GM18502 (cell line): Measurements from ENCODE around the gene MT1A.
"Not testable (repeated sequence)": the region's sequence is repeated elsewhere in the genome, so short reads cannot be mapped to it uniquely, and the experiment has no call there.

Source experiments
- ATAC-seq: cut with Tn5 transposase; IDR thresholded peaks from one replicate; pipeline ENCODE4 v1.9.1; 2021; ENCODE audit warnings: mild to moderate bottlenecking; ENCODE audit not compliant: unreplicated experiment, poor library complexity

MT1A gene

GRCh38 chr16:56610017-56610608 is 28.4 kb upstream of the MT1A start:
- no peak for ATAC-seq

DNA sequence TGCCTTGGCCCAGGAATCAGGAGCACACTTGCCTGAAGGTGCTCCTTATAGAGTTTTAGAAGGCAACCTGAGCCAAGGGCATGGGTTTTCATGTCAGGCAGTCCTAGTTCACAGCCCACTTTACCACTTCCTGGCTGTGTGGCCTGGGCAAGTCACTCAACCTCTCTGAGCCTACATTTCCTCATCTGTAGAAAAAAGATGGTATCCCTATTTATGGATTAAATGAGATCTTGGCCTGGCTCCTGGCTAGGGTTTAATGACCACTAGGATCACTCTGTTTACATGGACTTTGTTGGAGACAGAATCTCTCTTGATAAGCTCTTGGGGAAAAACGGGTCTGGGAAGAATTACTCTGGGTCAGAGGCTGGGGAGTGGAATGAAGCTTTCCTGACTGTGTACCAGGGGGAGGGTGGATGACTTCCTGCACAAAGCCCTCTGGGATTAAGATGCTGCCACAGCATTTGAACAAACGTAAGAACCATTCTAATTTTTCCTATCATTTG is 27.8 kb upstream of the MT1A start:
- no peak for ATAC-seq

DNA sequence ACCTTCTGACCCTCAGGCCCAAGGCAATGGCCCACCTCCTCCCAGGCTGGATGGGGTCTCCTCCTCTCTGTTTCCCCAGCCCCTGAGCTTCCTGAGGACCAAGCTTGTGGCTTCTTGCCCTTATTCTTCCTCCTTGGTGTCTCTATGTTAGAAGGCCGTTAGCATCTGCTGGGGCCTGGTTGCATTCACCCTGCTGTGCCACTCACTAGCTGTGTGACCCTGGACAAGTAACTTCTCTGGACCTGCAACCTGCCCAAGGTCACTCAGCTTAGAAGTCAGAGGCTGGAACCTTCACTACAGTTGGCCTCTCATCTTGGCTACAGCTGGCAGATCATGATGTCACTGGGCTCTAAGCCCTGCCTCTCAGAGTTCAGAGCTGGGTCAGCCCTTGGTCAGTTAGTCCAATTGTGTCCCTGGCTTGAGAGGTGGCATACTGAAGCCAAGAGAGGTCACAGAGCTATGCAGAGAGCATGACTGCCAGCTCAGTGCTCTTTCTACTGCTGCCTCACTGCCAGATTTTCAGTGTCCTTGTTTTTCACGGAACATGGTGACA is 27.1 kb upstream of the MT1A start:
- no peak for ATAC-seq

GRCh38 chr16:56613706-56614105 is 24.8 kb upstream of the MT1A start:
- ATAC-seq: no peak

GRCh38 chr16:56614549-56614991 is 23.9 kb upstream of the MT1A start:
- no peak for ATAC-seq

GRCh38 chr16:56615353-56615752 is 23.1 kb upstream of the MT1A start:
- no peak for ATAC-seq

GRCh38 chr16:56616608-56617211 is 21.8 kb upstream of the MT1A start:
- no peak for ATAC-seq

GRCh38 chr16:56617212-56618085 is 21.0 kb upstream of the MT1A start:
- ATAC-seq: no peak

DNA sequence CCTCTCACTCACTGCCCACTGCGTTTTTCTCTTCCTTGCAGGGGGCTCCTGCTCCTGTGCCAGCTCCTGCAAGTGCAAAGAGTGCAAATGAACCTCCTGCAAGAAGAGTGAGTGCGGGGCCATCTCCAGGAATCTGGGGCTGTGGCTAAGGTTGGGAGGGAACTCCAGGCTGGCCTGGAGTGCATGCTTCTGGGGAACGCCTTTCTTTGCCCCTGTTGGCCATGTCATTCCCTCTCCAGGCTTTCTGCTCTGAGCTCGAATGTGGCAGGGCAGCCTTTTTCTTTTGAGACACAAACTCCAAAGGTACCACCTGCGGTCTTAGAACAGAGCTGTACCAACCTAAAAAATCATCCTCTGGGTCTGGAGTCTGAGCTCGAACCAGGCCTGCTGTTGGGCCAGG is 20.3 kb upstream of the MT1A start:
- no peak for ATAC-seq

- ATAC-seq: no peak
Observed at GRCh38 chr16:56620339-56620897, 18.0 kb upstream of the MT1A start.

GRCh38 chr16:56621665-56622445 is 16.6 kb upstream of the MT1A start:
- ATAC-seq: not testable (repeated sequence)

DNA sequence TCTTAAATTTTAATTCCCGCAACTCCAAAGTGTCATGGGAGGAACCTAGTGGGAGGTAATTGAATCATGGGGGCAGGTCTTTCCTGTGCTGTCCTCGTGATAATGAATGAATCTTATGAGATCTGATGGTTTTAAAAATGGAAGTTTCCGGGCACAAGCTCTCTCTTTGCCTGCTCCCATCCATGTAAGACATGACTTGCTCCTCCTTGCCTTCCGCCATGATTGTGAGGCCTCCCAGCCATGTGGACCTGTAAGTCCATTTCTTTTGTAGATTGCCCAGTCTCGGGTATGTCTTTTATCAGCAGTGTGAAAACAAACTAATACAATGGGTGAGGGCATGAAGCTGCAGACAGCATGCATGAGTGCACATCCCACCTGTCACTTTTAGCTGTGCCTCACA is 15.3 kb upstream of the MT1A start:
- ATAC-seq: not testable (repeated sequence)

DNA sequence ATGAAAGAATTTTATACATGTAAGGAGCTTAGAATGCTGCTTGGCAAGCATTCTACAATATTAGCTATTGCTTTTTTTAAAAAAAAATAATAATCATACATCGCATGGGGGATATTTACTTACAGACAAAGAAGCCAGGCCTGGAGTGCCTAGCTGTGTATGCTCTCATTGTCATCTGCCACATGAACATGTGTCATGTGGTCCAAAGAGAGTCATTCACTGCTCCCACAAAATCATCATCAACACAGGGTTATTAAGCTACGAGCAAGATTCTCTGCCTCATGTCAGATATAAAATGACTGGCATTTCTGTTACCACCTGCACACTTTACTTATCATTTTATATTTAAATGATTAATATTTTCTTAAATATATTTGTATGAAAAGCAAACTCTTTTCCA is 14.8 kb upstream of the MT1A start:
- ATAC-seq: no peak

DNA sequence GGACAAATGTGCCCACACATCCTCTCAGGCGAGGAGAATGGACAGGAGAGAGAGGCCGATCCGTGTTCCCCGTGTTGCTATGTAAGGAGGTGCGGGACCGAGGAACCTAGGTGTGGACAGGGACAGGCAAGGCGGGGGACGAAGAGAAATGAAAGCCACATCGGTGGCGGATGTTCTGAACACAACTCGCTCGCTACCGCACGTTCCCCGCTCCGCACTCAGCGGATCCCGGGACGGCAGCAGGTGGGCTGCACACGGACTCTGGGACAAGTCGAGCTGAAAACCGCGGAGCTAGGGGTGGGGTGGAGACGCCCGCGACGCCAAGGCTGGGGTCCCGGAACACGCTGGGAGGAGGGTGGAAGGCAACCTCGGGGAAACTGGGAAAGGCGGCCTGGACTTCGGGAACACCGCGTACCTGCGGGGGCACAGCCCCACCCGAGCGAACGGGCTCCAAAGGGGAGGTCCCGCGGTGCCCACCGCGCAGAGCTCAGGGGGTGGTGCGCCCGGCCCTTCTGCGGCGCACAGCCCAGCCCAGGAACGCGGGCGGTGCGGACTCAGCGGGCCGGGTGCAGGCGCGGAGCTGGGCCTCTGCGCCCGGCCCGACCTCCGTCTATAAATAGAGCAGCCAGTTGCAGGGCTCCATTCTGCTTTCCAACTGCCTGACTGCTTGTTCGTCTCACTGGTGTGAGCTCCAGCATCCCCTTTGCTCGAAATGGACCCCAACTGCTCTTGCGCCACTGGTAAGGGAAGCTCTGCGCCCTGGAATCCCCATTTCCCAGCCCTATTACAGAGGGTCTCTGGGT is 13.1 kb upstream of the MT1A start, which contains the start of gene MT1E:
Gene MT1E, plus strand, starts transcription at position 642 of the 803 bp plus-strand sequence. Its CDS starts 71 bp downstream, at position 713.
- ATAC-seq: no peak

- ATAC-seq: no peak
Observed at GRCh38 chr16:56625943-56626654, 12.4 kb upstream of the MT1A start.

- ATAC-seq: no peak
Observed at GRCh38 chr16:56626685-56627084, 11.8 kb upstream of the MT1A start.

GRCh38 chr16:56628486-56629350 is 9.7 kb upstream of the MT1A start:
- no peak for ATAC-seq
